Thoracic aorta (tissue), 2 donors: ENCODE results near the gene CCDC12. TPM values are rescaled to one million over a fixed set of nuclear protein-coding genes. Genes with fewer than 3 reads are reported as not detected.

ENCODE experiments used
- ATAC-seq: fragments of 150-250 bp; one replicate; pipeline ENCODE4 v1.8.0; 2017; ENCODE audit warnings: low read depth; ENCODE audit not compliant: insufficient number of reproducible peaks, low FRiP score
- DNase-seq: peaks from one replicate; pipeline ENCODE4 v3.0.0-alpha.2; 2020; ENCODE audit warnings: low spot score
- H3K27ac ChIP-seq, 2 donors: fragments of 200-600 bp; sonication (generic); 1 replicate in 1 of 2; 2 replicates in 1 of 2; pipeline ENCODE4 v1.5.1; 2016; ENCODE audit warnings: mild to moderate bottlenecking in 2 of 2, moderate library complexity in 2 of 2
- H3K27me3 ChIP-seq: fragments of 200-600 bp; sonication (generic); replicated peaks from 2 replicates; pipeline ENCODE4 v1.6.0; 2016; ENCODE audit warnings: mild to moderate bottlenecking; ENCODE audit not compliant: insufficient read depth
- H3K36me3 ChIP-seq: fragments of 200-600 bp; sonication (generic); one replicate; pipeline ENCODE4 v1.5.1; 2016
- H3K4me1 ChIP-seq, 2 donors: fragments of 200-600 bp; sonication (generic); 1 replicate in 1 of 2; 2 replicates in 1 of 2; pipeline versions ENCODE4 v1.5.1 to v1.6.0; 2016; ENCODE audit warnings: low read depth in 2 of 2, mild to moderate bottlenecking in 1 of 2; ENCODE audit not compliant: control insufficient read depth in 1 of 2
- H3K4me3 ChIP-seq: fragments of 200-600 bp; sonication (generic); 2 replicates; pipeline ENCODE4 v1.5.1; 2016; ENCODE audit warnings: mild to moderate bottlenecking
- H3K9me3 ChIP-seq: fragments of 200-600 bp; sonication (generic); 2 replicates; pipeline ENCODE4 v1.5.1; 2016
- total RNA-seq, 2 donors: library from RNA; depleted of rRNA; stranded (reverse); fragments of >200 nt; gene quantifications; one replicate each; pipeline versions ENCODE4 v1.1.0 to v1.2.3, GENCODE V29; 2016
- TF ChIP-seq, protein P1 (sequence below): fragments of 200-600 bp; sonication (generic); IDR thresholded peaks from one replicate; pipeline ENCODE4 v1.5.1; 2019; ENCODE audit warnings: antibody characterized with exemption

CCDC12 gene
- total RNA-seq, 2 donors from 2014 or later, result 29.8 to 58.8 TPM

DNA sequence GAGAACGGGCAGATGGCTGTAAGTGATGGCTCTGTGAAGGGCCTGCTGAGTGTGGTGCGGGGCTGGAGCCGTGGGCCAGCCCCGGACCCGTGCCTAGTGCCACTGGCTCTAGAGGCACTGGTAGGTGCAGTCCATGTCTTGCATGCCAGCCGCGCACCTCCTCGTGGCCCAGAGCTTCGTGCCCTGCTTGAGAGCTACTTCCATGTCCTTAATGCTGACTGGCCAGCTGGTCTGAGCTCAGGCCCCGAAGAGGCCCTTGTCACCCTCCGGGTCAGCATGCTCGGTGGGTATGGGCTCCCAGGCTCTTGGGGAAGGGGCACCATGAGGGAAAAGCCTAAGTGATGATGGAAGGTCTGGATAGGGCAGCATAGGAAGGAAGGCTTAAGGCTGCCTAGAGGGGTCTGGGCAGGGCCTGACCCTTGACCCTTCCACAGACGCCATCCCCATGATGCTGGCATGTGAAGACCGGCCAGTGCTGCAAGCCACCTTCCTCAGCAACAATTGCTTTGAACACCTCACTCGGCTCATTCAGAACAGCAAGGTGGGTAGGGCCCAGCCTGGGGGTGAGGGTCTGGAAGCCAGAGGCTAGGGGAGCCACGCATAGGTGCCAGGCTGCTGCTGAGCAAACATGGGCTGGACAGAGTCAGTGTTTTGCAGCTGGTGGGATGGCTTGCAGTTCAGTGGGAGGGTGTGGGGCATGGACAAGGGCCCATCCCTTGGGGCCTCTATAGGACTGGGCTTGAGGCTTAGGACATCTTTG, 15.0 kb upstream of the CCDC12 start:
- ATAC-seq (no peak), DNase-seq (no peak)
- Histone ChIP-seq H3K36me3 (peaks cover 6% of the 10 kb centered on the region), H3K27ac (no peak overlapping the region), H3K4me3 (no peak overlapping the region), H3K4me1 (peaks cover 0 to 3% of the 10 kb centered on the region in 2 donors), H3K27me3 (no peaks in the 10 kb centered on the region), H3K9me3 (no peaks in the 10 kb centered on the region)
- TF ChIP-seq, protein P1, sequence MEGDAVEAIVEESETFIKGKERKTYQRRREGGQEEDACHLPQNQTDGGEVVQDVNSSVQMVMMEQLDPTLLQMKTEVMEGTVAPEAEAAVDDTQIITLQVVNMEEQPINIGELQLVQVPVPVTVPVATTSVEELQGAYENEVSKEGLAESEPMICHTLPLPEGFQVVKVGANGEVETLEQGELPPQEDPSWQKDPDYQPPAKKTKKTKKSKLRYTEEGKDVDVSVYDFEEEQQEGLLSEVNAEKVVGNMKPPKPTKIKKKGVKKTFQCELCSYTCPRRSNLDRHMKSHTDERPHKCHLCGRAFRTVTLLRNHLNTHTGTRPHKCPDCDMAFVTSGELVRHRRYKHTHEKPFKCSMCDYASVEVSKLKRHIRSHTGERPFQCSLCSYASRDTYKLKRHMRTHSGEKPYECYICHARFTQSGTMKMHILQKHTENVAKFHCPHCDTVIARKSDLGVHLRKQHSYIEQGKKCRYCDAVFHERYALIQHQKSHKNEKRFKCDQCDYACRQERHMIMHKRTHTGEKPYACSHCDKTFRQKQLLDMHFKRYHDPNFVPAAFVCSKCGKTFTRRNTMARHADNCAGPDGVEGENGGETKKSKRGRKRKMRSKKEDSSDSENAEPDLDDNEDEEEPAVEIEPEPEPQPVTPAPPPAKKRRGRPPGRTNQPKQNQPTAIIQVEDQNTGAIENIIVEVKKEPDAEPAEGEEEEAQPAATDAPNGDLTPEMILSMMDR, result no peak

DNA sequence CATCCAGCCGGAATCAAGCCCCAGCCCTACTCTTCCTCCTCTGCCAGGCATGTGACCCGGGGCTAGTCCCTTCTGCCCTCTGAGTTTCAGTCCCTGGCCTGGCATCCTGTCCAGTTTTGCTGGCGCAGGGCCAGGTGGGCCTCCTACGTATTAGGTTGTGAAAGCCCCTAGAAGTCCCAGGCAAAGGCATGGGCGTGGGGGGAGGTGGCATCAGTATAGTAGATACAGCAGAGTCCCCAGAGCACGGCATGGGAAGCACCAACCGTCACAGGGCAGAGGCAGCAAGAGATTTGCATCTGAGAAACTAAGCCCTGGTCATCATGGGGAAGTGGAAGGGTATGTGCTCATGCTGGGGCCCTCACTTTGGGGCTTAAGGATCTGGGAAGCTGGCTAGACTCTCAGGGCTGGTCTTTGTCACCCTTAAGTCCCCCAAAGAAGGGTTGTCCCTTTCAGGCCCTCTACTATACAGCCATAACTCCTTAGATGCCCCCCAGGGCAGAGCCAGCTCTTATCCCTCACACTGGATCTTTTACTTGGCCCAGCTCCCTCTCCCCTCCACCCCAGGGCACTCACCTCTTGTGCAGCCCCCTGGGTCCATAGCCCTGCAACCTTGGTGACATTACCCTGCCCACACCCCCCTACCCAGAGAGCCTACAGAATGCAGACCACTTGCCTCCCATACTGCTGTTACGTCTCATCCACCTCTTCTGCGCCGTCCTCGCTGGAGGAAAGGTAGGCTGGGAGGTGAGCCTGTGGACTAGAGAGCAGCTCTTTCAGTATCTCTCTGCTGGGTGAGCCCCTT, 14.2 kb upstream of the CCDC12 start:
- Histone ChIP-seq H3K4me3 (no peak overlapping the region), H3K9me3 (no peaks in the 10 kb centered on the region), H3K27me3 (no peaks in the 10 kb centered on the region), H3K4me1 (peaks cover 0 to 3% of the 10 kb centered on the region in 2 donors), H3K27ac (no peak overlapping the region), H3K36me3 (peaks cover 6% of the 10 kb centered on the region)
- TF ChIP-seq, protein P1, result no peak
- ATAC-seq (no peak), DNase-seq (no peak)

DNA sequence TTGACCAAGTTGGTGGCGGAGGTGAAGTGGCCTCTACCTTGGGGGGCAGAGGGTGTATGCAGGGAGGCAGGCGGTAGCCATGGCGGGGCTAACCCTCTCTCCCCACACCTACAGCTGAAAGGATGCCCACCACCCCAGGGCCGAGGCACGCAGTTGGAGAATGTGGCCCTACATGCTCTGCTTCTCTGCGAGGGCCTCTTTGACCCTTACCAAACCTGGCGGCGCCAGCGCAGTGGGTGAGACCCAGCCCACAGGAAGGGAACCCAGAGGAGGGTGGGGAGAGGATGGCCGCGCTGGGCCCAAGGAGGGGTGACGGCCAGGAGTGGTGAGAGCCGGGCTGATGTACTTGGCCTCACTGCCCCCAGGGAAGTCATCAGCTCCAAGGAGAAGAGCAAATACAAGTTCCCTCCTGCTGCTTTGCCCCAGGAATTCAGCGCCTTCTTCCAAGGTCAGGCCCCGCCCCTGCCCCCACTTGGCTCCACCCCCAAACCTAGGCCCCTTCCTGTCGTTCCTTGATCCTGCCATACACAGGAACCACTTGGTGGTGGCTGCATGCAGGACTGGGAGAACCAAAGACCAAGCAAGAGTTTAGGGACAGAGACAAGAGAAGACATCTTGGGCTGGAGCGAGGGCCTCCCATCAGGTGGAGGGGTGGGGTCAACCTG, 12.7 kb upstream of the CCDC12 start:
- peaks cover 6% of the 10 kb centered on the region for H3K36me3 ChIP-seq
- DNase-seq, result no peak
- no peak overlapping the region for H3K4me3 ChIP-seq
- TF ChIP-seq, protein P1, result no peak
- no peak for ATAC-seq
- peaks cover 0 to 3% of the 10 kb centered on the region in 2 donors for H3K4me1 ChIP-seq
- H3K9me3 ChIP-seq, result no peaks in the 10 kb centered on the region
- no peaks in the 10 kb centered on the region for H3K27me3 ChIP-seq
- H3K27ac ChIP-seq, result no peak overlapping the region

DNA sequence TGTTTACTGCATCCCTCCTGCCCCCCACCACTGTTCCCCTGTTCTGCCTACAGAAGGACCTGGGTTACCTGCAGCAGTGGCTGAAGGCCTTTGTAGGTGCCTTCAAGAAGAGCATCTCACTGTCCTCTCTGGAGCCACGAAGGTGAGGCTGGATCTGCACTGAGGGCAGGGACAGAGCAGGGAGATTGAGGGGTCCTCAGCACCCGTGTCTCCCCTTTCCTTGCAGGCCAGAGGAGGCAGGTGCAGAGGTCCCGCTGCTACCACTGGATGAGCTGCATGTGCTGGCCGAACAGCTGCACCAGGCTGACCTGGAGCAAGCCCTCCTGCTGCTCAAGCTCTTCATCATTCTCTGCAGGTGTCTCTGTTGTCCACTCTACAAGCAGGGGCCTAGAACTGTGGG, 12.1 kb upstream of the CCDC12 start:
- TF ChIP-seq, protein P1, result no peak
- H3K9me3 ChIP-seq, result no peaks in the 10 kb centered on the region
- no peak overlapping the region for H3K4me3 ChIP-seq
- H3K4me1 ChIP-seq, result peaks cover 0 to 3% of the 10 kb centered on the region in 2 donors
- DNase-seq (no peak), ATAC-seq (no peak)
- no peak overlapping the region for H3K27ac ChIP-seq
- H3K27me3 ChIP-seq, result no peaks in the 10 kb centered on the region
- H3K36me3 ChIP-seq, result peaks cover 4% of the 10 kb centered on the region
